Thyroid gland (tissue), 4 donors: ENCODE measurements around the gene OR2D2.

ENCODE experiments used
- CTCF ChIP-seq, 6 experiments: fragments of 200-600 bp in 3 of 6; fragments of 450-650 bp in 3 of 6; sonication (generic) in 3 of 6; IDR thresholded peaks; one replicate each; pipeline ENCODE4 v1.5.1; 2016 to 2019; ENCODE audit warnings: antibody characterized with exemption in 6 of 6, mild to moderate bottlenecking in 2 of 6, inconsistent platforms in 1 of 6, moderate library complexity in 1 of 6
- POLR2A ChIP-seq, 2 donors: fragments of 450-650 bp; IDR thresholded peaks; one replicate each; pipeline ENCODE4 v1.6.1; 2017; ENCODE audit warnings: antibody characterized with exemption in 2 of 2, mild to moderate bottlenecking in 2 of 2, moderate library complexity in 1 of 2

- TF ChIP-seq CTCF (IDR thresholded peaks at IDR 0.05) (no peak), POLR2A (IDR thresholded peaks at IDR 0.05) (no peak)
Observed at GRCh38 chr11:6889835-6890234, 2.5 kb downstream of the OR2D2 start.
